Fibroblast of peridontal ligament (primary cell): ENCODE data around the gene TBC1D10B.
"Not testable (repeated sequence)": the region's sequence is repeated elsewhere in the genome, so short reads cannot be mapped to it uniquely, and the experiment has no call there.

ENCODE experiments used
- DNase-seq: peaks from one replicate; pipeline ENCODE4 v3.0.0-alpha.2; 2010; ENCODE audit errors: extremely low read depth

The TBC1D10B gene

GRCh38 chr16:30335028-30335597 is 35.2 kb downstream of the TBC1D10B start:
- DNase-seq = peak; percentile 50

- DNase-seq = peak; percentile 58
Measured at GRCh38 chr16:30334473-30334989, 35.8 kb downstream of the TBC1D10B start.

- DNase-seq = not testable (repeated sequence)
Measured at GRCh38 chr16:30324220-30324619, 46.1 kb downstream of the TBC1D10B start.

- not testable (repeated sequence) for DNase-seq
Measured at GRCh38 chr16:30318647-30319046, 51.6 kb downstream of the TBC1D10B start.

DNA sequence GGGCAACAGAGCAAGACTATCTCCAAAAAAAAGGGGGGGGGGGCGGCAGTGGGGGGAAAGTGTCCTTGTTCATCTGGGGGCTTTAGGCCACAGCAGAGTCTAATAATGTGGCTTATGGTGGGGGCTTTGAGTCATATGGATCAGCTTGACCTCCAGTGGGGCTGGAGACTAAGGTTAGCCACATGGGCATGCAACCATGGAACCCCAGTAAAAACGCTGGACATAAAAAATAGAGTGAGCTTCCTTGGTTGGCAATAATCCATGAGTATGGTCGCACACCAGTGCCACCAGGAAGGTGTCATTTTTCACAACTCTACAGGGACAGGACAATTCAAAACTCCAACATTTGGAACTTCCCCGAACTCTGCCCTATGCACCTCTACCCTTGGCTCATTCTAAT is 59.4 kb downstream of the TBC1D10B start:
- DNase-seq = not testable (repeated sequence)

DNA sequence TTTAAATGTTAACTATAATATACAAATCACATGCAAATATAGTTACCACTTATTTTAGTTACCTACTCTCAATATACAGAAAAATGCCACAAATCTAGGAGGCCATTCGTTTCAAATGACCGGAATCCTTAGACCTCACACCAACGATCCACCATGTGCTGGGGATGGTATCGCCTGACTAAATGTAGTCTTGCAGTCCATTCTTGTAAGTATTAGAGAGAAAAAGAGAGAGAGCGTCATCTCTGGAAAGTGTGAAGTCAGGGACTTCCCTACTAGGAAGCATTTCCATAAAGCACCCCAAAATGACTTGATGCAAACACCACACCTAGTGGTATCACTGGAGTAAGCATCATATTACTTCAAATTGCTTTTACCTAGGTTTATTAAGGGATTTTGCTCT is 61.0 kb downstream of the TBC1D10B start:
- DNase-seq = not testable (repeated sequence)
